ENCODE measurements around the gene ADGRL2.

The ADGRL2 gene

DNA sequence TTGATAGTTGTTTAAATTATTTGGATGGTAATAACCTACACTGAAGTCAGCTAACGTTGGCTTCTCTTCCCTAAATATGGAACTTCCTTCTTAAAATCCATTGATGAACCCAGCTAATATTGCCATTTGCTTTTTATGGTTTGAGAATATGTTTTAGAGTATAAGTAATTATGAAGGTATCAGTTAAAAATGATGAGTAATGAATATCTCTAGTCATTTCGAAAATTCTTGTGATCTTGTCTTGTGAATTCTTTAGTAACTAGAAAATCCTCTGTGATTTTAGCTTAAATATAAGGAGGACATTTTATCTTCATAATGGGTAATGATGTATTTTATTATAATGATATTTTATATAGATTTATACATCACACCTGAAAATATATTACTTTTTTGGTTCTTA is 50.5 kb downstream of the ADGRL2 start:
- Histone ChIP-seq H3K9me3 (ENCODE audit: insufficient read depth, low read depth, low read length) (no peaks in the 10 kb centered on the region), H3K9ac (ENCODE audit: low read length) (no peak overlapping the region), H3K27ac (ENCODE audit: low read depth, low read length) (no peak overlapping the region), H3K18ac (ENCODE audit: low read length) (no peak overlapping the region), H4K91ac (ENCODE audit: low read depth, low read length) (no peak overlapping the region), H2BK5ac (ENCODE audit: low read depth, low read length, poor library complexity) (no peak overlapping the region), H3K79me2 (ENCODE audit: control insufficient read depth, insufficient read depth, low read length, poor library complexity) (peaks cover under 1% of the 10 kb centered on the region), H3K14ac (ENCODE audit: low read length) (no peak overlapping the region), H3K4me1 (ENCODE audit: control insufficient read depth in 1 of 2, insufficient read depth in 2 of 2, low read length in 2 of 2) (no peaks in the 10 kb centered on the region), H3K27me3 (ENCODE audit: insufficient read depth, low read length) (no peaks in the 10 kb centered on the region), H4K8ac (ENCODE audit: low read depth, low read length) (no peak overlapping the region), H4K12ac (ENCODE audit: low read depth, low read length) (no peak overlapping the region), H3K79me1 (ENCODE audit: low read length) (no peaks in the 10 kb centered on the region), H3K4me3 (ENCODE audit: low read depth, low read length) (no peak overlapping the region), H3K23ac (ENCODE audit: low read length) (no peak overlapping the region), H3K4ac (ENCODE audit: low read depth, low read length) (no peak overlapping the region), H2AFZ (ENCODE audit: insufficient read depth, low read length, poor library complexity) (no peak overlapping the region), H3K36me3 (ENCODE audit: control insufficient read depth in 1 of 2, insufficient read depth in 2 of 2, low read length in 2 of 2) (peaks cover 0 to 2% of the 10 kb centered on the region in 2 experiments), H3K4me2 (ENCODE audit: low read length) (no peak overlapping the region), H2AK5ac (ENCODE audit: low read length) (no peak overlapping the region), H2BK120ac (ENCODE audit: insufficient read depth, low read length, poor library complexity) (no peak overlapping the region), H2BK12ac (ENCODE audit: low read length) (no peak overlapping the region)
- WGBS (ENCODE audit: extremely low coverage, insufficient coverage, insufficient read length): no CpG with 5 or more reads among the region's 2 CpGs
- no peak for DNase-seq

- H3K4me1 ChIP-seq (ENCODE audit: control insufficient read depth in 1 of 2, insufficient read depth in 2 of 2, low read length in 2 of 2): no peaks in the 10 kb centered on the region
- no peak overlapping the region for H3K4me2 ChIP-seq (ENCODE audit: low read length)
- no peak overlapping the region for H3K9ac ChIP-seq (ENCODE audit: low read length)
- H3K4me3 ChIP-seq (ENCODE audit: low read depth, low read length): no peak overlapping the region
- no peak overlapping the region for H2AK5ac ChIP-seq (ENCODE audit: low read length)
- H3K4ac ChIP-seq (ENCODE audit: low read depth, low read length): peak overlapping the region; percentile 10
- H3K23ac ChIP-seq (ENCODE audit: low read length): no peak overlapping the region
- H3K14ac ChIP-seq (ENCODE audit: low read length): no peak overlapping the region
- no peaks in the 10 kb centered on the region for H3K79me1 ChIP-seq (ENCODE audit: low read length)
- no peak overlapping the region for H2BK5ac ChIP-seq (ENCODE audit: low read depth, low read length, poor library complexity)
- H3K27me3 ChIP-seq (ENCODE audit: insufficient read depth, low read length): no peaks in the 10 kb centered on the region
- H3K79me2 ChIP-seq (ENCODE audit: control insufficient read depth, insufficient read depth, low read length, poor library complexity): peaks cover 2% of the 10 kb centered on the region
- no peak overlapping the region for H3K18ac ChIP-seq (ENCODE audit: low read length)
- no peak overlapping the region for H4K91ac ChIP-seq (ENCODE audit: low read depth, low read length)
- H2BK12ac ChIP-seq (ENCODE audit: low read length): no peak overlapping the region
- no peak overlapping the region for H2AFZ ChIP-seq (ENCODE audit: insufficient read depth, low read length, poor library complexity)
- no peaks in the 10 kb centered on the region for H3K9me3 ChIP-seq (ENCODE audit: insufficient read depth, low read depth, low read length)
- WGBS (ENCODE audit: extremely low coverage, insufficient coverage, insufficient read length): no CpG with 5 or more reads among the region's 4 CpGs
- no peak overlapping the region for H3K27ac ChIP-seq (ENCODE audit: low read depth, low read length)
- H3K36me3 ChIP-seq (ENCODE audit: control insufficient read depth in 1 of 2, insufficient read depth in 2 of 2, low read length in 2 of 2): peaks cover 0 to 3% of the 10 kb centered on the region in 2 experiments
- no peak overlapping the region for H4K12ac ChIP-seq (ENCODE audit: low read depth, low read length)
- no peak overlapping the region for H2BK120ac ChIP-seq (ENCODE audit: insufficient read depth, low read length, poor library complexity)
- DNase-seq: no peak
- H4K8ac ChIP-seq (ENCODE audit: low read depth, low read length): no peak overlapping the region
Measured at GRCh38 chr1:81852961-81853360, 52.2 kb downstream of the ADGRL2 start.

DNA sequence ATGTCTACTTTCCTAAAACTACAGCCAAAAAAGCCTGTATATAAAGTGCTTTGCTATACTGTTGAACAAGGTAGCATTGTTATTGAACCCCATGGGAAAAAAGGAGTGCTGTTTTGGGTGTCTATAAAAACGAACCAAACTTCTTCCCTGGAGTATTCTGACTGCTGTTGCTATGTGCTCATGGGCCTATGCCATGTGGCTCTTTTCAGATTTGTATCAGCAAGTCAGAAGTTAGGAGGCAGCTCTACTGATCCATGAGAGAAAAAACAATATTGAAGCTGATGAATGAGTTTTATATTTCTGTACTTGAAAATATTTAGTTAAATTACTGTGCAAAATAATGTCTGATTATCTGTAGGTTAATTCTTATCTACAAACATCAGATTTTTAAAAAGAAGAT is 66.5 kb downstream of the ADGRL2 start:
- no peak overlapping the region for H2BK5ac ChIP-seq (ENCODE audit: low read depth, low read length, poor library complexity)
- no peak overlapping the region for H3K27ac ChIP-seq (ENCODE audit: low read depth, low read length)
- DNase-seq: no peak
- no peak overlapping the region for H3K9ac ChIP-seq (ENCODE audit: low read length)
- H3K79me1 ChIP-seq (ENCODE audit: low read length): no peaks in the 10 kb centered on the region
- H4K91ac ChIP-seq (ENCODE audit: low read depth, low read length): no peak overlapping the region
- H3K4me3 ChIP-seq (ENCODE audit: low read depth, low read length): no peak overlapping the region
- no peak overlapping the region for H4K8ac ChIP-seq (ENCODE audit: low read depth, low read length)
- no peak overlapping the region for H3K18ac ChIP-seq (ENCODE audit: low read length)
- no peak overlapping the region for H2AFZ ChIP-seq (ENCODE audit: insufficient read depth, low read length, poor library complexity)
- H4K12ac ChIP-seq (ENCODE audit: low read depth, low read length): no peak overlapping the region
- no peak overlapping the region for H3K14ac ChIP-seq (ENCODE audit: low read length)
- WGBS (ENCODE audit: extremely low coverage, insufficient coverage, insufficient read length): no CpG with 5 or more reads among the region's 1 CpG
- H3K9me3 ChIP-seq (ENCODE audit: insufficient read depth, low read depth, low read length): no peaks in the 10 kb centered on the region
- no peak overlapping the region for H2AK5ac ChIP-seq (ENCODE audit: low read length)
- no peak overlapping the region for H2BK12ac ChIP-seq (ENCODE audit: low read length)
- no peak overlapping the region for H3K4ac ChIP-seq (ENCODE audit: low read depth, low read length)
- H3K23ac ChIP-seq (ENCODE audit: low read length): no peak overlapping the region
- no peaks in the 10 kb centered on the region for H3K4me1 ChIP-seq (ENCODE audit: control insufficient read depth in 1 of 2, insufficient read depth in 2 of 2, low read length in 2 of 2)
- H3K36me3 ChIP-seq (ENCODE audit: control insufficient read depth in 1 of 2, insufficient read depth in 2 of 2, low read length in 2 of 2): no peaks in the 10 kb centered on the region
- no peak overlapping the region for H3K4me2 ChIP-seq (ENCODE audit: low read length)
- H3K27me3 ChIP-seq (ENCODE audit: insufficient read depth, low read length): no peaks in the 10 kb centered on the region
- no peaks in the 10 kb centered on the region for H3K79me2 ChIP-seq (ENCODE audit: control insufficient read depth, insufficient read depth, low read length, poor library complexity)
- no peak overlapping the region for H2BK120ac ChIP-seq (ENCODE audit: insufficient read depth, low read length, poor library complexity)

- DNase-seq: no peak
- no peak overlapping the region for H4K8ac ChIP-seq (ENCODE audit: low read depth, low read length)
- H3K18ac ChIP-seq (ENCODE audit: low read length): no peak overlapping the region
- no peak overlapping the region for H3K4me2 ChIP-seq (ENCODE audit: low read length)
- no peaks in the 10 kb centered on the region for H3K36me3 ChIP-seq (ENCODE audit: control insufficient read depth in 1 of 2, insufficient read depth in 2 of 2, low read length in 2 of 2)
- H2AFZ ChIP-seq (ENCODE audit: insufficient read depth, low read length, poor library complexity): no peak overlapping the region
- no peak overlapping the region for H3K27ac ChIP-seq (ENCODE audit: low read depth, low read length)
- H2AK5ac ChIP-seq (ENCODE audit: low read length): no peak overlapping the region
- no CpG with 5 or more reads among the region's 2 CpGs for WGBS (ENCODE audit: extremely low coverage, insufficient coverage, insufficient read length)
- no peaks in the 10 kb centered on the region for H3K79me2 ChIP-seq (ENCODE audit: control insufficient read depth, insufficient read depth, low read length, poor library complexity)
- no peaks in the 10 kb centered on the region for H3K79me1 ChIP-seq (ENCODE audit: low read length)
- no peak overlapping the region for H3K14ac ChIP-seq (ENCODE audit: low read length)
- no peak overlapping the region for H4K12ac ChIP-seq (ENCODE audit: low read depth, low read length)
- H2BK12ac ChIP-seq (ENCODE audit: low read length): no peak overlapping the region
- no peak overlapping the region for H2BK120ac ChIP-seq (ENCODE audit: insufficient read depth, low read length, poor library complexity)
- H2BK5ac ChIP-seq (ENCODE audit: low read depth, low read length, poor library complexity): no peak overlapping the region
- H3K23ac ChIP-seq (ENCODE audit: low read length): no peak overlapping the region
- no peaks in the 10 kb centered on the region for H3K4me1 ChIP-seq (ENCODE audit: control insufficient read depth in 1 of 2, insufficient read depth in 2 of 2, low read length in 2 of 2)
- H3K9ac ChIP-seq (ENCODE audit: low read length): no peak overlapping the region
- no peaks in the 10 kb centered on the region for H3K9me3 ChIP-seq (ENCODE audit: insufficient read depth, low read depth, low read length)
- H3K27me3 ChIP-seq (ENCODE audit: insufficient read depth, low read length): no peaks in the 10 kb centered on the region
- no peak overlapping the region for H3K4me3 ChIP-seq (ENCODE audit: low read depth, low read length)
- H3K4ac ChIP-seq (ENCODE audit: low read depth, low read length): no peak overlapping the region
- H4K91ac ChIP-seq (ENCODE audit: low read depth, low read length): no peak overlapping the region
Measured at GRCh38 chr1:81869307-81869706, 68.6 kb downstream of the ADGRL2 start.

All from trophoblast cell (in vitro differentiated cells and primary cell).